Mononuclear cell (primary cell): Measurements from ENCODE around the gene MRAS. TPM values are rescaled to one million over a fixed set of nuclear protein-coding genes. Genes with fewer than 3 reads are reported as not detected.
"Not testable (repeated sequence)": the region's sequence is repeated elsewhere in the genome, so short reads cannot be mapped to it uniquely, and the experiment has no call there.

Source experiments
- H3K27me3 ChIP-seq: 2 replicates; pipeline ENCODE4 v1.6.0; 2011; ENCODE audit warnings: low read length, control low read depth; ENCODE audit not compliant: insufficient read depth
- H3K4me1 ChIP-seq: 2 replicates; pipeline ENCODE4 v1.5.1; 2011; ENCODE audit warnings: mild to moderate bottlenecking, low read length, control low read depth; ENCODE audit not compliant: insufficient read depth
- H3K4me3 ChIP-seq: 2 replicates; pipeline ENCODE4 v1.5.1; 2011; ENCODE audit warnings: mild to moderate bottlenecking, low read length, moderate library complexity
- H3K9me3 ChIP-seq: 2 replicates; pipeline ENCODE4 v1.5.1; 2011; ENCODE audit warnings: low read depth, mild to moderate bottlenecking, control low read depth, low read length
- total RNA-seq: library from RNA; depleted of rRNA; stranded (reverse); fragments of >200 nt; gene quantifications from one replicate; pipeline ENCODE4 v1.2.3, GENCODE V29; 2012

The MRAS gene
- total RNA-seq, 1 donor, result 5.8 TPM

GRCh38 chr3:138370321-138370720, 21.9 kb downstream of the MRAS start:
- no peak overlapping the region for H3K4me3 ChIP-seq
- H3K9me3 ChIP-seq, result no peaks in the 10 kb centered on the region
- H3K4me1 ChIP-seq, result peaks cover 37% of the 10 kb centered on the region
- no peaks in the 10 kb centered on the region for H3K27me3 ChIP-seq

- no peak overlapping the region for H3K4me3 ChIP-seq
- H3K4me1 ChIP-seq, result peaks cover 37% of the 10 kb centered on the region
- H3K27me3 ChIP-seq, result no peaks in the 10 kb centered on the region
- no peaks in the 10 kb centered on the region for H3K9me3 ChIP-seq
These were observed 22.9 kb downstream of the MRAS start for GRCh38 chr3:138371070-138371965.

DNA sequence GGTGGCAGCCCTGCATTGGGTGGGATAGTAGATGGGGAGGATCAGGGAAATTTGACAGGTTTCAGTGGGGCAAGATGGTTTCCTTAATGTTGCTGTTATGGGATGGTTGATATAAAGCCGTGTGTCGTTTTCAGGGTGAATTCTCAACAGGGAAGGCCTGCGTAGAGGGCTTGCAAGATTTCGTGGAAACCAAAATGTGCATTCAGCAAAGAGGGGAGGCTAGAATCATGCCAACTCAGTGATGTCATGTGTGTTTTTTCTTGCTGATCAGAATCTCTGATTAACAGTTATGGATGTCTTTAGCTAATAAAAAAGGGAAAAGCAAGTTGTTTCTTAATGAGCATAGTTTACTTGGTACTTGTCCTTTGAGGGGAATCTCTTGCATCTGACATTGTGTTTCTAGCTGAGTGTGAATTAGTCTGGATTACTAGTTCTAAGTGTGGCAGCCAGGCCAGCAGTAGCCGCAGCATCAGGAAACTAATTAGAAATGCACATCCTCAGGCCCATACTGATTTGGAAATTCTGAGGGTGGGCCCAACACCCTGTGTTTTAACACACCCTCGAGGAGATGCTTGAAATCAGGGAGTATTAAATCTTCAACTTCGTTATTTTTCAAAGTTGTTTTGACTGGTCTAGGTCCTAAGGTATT, 24.8 kb downstream of the MRAS start:
- no peaks in the 10 kb centered on the region for H3K9me3 ChIP-seq
- peaks cover 24% of the 10 kb centered on the region for H3K4me1 ChIP-seq
- no peaks in the 10 kb centered on the region for H3K27me3 ChIP-seq
- H3K4me3 ChIP-seq, result no peak overlapping the region

DNA sequence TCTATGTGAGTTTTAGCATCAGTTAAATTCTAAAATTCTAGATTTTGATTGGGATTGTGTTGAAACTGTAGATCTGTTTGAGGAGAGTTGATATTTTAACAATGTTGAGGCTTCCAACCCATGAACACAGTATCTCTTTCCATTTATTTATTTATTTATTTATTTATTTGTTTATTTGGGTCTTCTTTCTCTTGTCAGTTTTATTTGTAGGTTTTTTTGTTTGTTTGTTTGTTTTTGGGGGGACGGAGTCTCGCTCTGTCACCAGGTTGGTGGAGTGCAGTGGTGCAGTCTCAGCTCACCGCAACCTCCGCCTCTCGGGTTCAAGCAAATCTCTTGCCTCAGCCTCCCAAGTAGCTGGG, 25.3 kb downstream of the MRAS start:
- Histone ChIP-seq H3K27me3 (no peaks in the 10 kb centered on the region), H3K4me3 (no peak overlapping the region), H3K4me1 (peaks cover 20% of the 10 kb centered on the region), H3K9me3 (no peaks in the 10 kb centered on the region)

GRCh38 chr3:138374573-138375134, 26.3 kb downstream of the MRAS start:
- Histone ChIP-seq H3K27me3 (no peaks in the 10 kb centered on the region), H3K9me3 (no peaks in the 10 kb centered on the region), H3K4me3 (no peak overlapping the region), H3K4me1 (peaks cover 16% of the 10 kb centered on the region)

GRCh38 chr3:138375447-138375846, 27.1 kb downstream of the MRAS start:
- H3K9me3 ChIP-seq, result no peaks in the 10 kb centered on the region
- H3K4me1 ChIP-seq, result peaks cover 12% of the 10 kb centered on the region
- H3K27me3 ChIP-seq, result no peaks in the 10 kb centered on the region
- H3K4me3 ChIP-seq, result no peak overlapping the region

- Histone ChIP-seq H3K4me1 (peaks cover 3% of the 10 kb centered on the region), H3K9me3 (no peaks in the 10 kb centered on the region), H3K4me3 (no peak overlapping the region), H3K27me3 (no peaks in the 10 kb centered on the region)
These were observed 28.3 kb downstream of the MRAS start for GRCh38 chr3:138376663-138377062.

DNA sequence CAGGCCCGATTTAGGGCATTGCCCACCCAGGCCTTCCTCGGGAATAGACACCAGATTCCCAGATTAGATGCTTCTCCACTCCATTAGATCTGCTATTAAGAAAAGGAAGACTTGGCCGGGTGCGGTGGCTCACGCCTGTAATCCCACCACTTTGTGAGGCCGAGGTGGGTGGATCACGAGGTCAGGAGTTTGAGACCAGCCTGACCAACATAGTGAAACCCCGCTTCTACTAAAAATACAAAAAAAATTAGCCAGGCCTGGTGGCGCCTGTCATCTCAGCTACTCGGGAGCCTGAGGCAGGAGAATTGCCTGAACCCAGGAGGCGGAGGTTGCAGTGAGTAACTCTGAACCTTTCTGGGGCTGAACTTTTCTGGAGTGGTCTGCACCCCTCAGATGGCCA, 28.8 kb downstream of the MRAS start:
- H3K27me3 ChIP-seq, H3K9me3 ChIP-seq, H3K4me3 ChIP-seq, H3K4me1 ChIP-seq: not testable (repeated sequence)

DNA sequence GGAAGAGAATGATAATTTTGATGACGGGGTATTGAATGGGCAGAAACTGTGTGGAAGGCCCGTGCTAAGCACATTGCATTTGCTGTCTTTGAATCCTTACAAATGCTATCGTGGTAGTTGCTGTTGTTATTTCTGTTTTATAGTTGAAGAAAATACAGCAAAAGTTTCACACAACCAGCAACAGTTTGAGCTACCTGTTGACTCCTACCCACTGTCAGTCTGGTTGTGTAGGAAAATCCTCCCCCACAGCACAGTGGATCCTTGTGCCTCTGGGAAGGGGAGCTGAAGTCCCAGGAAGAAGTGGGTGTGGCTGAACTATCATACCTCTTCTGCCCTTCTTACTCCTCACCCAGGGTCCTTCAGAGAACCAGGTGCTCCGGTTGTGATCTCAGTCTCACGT, 29.4 kb downstream of the MRAS start:
- Histone ChIP-seq H3K4me1 (peaks cover 9% of the 10 kb centered on the region), H3K27me3 (no peaks in the 10 kb centered on the region)

DNA sequence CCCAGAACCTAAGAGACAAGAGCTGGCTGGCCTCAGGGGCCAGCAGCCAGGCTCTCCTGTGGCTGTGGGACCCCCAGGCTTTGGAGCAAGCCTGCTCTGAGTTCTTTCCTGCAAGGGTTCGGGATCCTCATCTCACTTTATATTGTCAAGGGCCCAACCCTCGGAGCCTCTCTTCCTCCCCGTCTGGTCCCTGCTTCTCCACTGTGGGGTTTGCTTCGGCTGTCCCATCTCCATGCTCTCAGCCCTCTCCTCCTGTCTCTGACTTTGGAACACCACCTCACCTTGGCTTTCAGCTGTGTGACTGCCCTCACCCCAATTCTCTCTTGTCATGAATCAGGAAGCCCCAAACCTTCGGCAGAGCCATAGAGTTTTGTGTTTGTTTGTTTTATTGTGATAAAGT, 30.0 kb downstream of the MRAS start:
- Histone ChIP-seq H3K4me1 (peaks cover 9% of the 10 kb centered on the region), H3K9me3 (no peaks in the 10 kb centered on the region), H3K27me3 (no peaks in the 10 kb centered on the region), H3K4me3 (no peak overlapping the region)

More for the DNA sequence above, 29.4 kb downstream of the MRAS start:
- no peaks in the 10 kb centered on the region for H3K9me3 ChIP-seq
- H3K4me3 ChIP-seq, result no peak overlapping the region

DNA sequence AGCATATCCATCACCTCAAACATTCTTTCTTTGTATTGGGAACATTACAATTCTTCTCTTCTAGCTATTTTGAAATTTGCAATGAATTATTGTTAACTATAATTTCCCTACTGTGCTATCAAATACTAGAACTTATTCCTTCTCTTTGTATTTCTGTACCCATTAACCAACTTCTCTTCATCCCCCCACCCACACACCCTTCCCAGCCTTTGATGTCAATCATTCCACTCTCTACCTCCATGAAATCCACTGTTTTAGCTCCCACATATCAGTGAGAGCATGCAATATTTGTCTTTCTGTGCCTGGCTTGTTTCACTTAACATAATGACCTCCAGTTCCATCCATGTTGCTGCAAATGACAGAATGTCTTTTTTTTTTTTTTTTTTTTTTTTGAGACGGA, 30.6 kb downstream of the MRAS start:
- Histone ChIP-seq H3K9me3 (no peaks in the 10 kb centered on the region), H3K4me3 (no peak overlapping the region), H3K27me3 (no peaks in the 10 kb centered on the region), H3K4me1 (peaks cover 9% of the 10 kb centered on the region)

DNA sequence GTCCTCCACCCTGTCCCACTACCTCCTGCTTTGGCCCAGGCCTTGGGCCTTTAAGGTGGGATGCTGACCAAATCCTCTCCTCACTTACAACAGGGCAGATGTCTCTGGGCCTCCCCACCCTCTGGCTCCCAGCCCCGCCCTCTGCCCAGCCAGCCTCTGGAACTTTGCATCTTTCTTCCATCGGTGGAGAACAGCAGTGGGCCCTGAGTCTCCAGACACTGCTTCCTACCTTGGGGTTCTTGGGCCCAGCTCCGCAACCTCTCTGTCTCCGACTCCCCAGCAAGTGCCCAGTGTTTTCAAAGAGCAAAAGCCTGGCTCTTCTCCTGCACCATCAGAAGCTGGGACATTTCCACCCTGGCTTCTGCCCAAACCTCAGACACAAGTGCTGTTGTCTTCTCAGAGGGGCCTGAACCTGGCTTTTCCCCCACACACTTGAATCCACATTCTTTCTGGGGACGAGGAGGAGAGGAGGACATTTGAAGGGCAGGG, 33.1 kb downstream of the MRAS start:
- Histone ChIP-seq H3K27me3 (no peaks in the 10 kb centered on the region), H3K4me3 (no peak overlapping the region), H3K4me1 (peaks cover 9% of the 10 kb centered on the region), H3K9me3 (no peaks in the 10 kb centered on the region)

GRCh38 chr3:138381950-138382715, 33.8 kb downstream of the MRAS start:
- Histone ChIP-seq H3K9me3 (no peaks in the 10 kb centered on the region), H3K4me3 (no peak overlapping the region)

DNA sequence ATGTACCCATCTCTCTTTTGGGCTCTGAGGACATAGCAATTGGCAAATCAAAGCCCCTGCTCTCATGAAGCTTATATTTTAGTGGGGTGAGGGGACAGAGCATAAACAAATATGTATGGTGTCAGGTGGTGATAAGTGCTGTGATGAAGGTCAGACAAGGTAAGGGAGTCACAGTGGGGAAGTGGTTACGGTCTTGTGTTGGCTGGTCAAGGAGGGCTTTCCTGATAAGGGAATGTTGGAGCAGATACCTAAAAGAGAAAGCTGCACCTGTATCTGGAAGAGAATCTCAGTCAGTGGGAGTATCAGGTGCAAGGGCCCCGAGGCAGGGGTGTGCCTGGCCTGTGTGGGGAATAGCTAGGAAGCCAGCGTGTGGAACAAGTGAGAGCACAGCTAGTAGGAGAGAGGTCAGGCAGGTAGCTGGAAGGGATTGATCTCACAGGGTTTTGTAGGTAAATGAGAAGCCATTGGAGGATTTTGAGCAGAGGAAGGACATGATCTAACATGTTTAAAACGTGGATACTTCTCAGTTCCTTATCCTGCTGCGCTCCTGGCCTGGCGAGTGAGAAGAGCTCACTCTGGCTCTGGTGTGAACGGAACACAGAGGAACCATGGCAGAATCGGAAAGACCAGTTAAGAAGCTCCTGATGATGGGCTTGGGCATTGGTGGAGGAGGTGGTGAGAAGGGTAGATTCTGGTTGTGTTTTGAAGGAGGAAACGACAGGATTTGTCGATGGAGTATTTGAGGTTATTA, 35.5 kb downstream of the MRAS start:
- H3K4me3 ChIP-seq, result no peak overlapping the region
- no peaks in the 10 kb centered on the region for H3K9me3 ChIP-seq
- peaks cover 9% of the 10 kb centered on the region for H3K4me1 ChIP-seq
- H3K27me3 ChIP-seq, result no peaks in the 10 kb centered on the region

More at GRCh38 chr3:138381950-138382715, 33.8 kb downstream of the MRAS start:
- Histone ChIP-seq H3K4me1 (peaks cover 9% of the 10 kb centered on the region), H3K27me3 (no peaks in the 10 kb centered on the region)
